Endothelial cell (in vitro differentiated cells): ENCODE results near the gene CPXM1. TPM values are rescaled to one million over a fixed set of nuclear protein-coding genes. Genes with fewer than 3 reads are reported as not detected.

Experiments
- DNase-seq: peaks from one replicate; pipeline ENCODE4 v3.0.0; 2021; ENCODE audit warnings: low spot score
- H3K27ac Mint-ChIP-seq: one replicate; pipeline ENCODE4 v1.8.0; 2021; ENCODE audit warnings: mixed read lengths, inconsistent platforms; ENCODE audit not compliant: unreplicated experiment
- H3K27me3 Mint-ChIP-seq: one replicate; pipeline ENCODE4 v1.8.0; 2021; ENCODE audit warnings: mild to moderate bottlenecking, moderate library complexity, mixed read lengths, inconsistent platforms; ENCODE audit not compliant: unreplicated experiment
- H3K36me3 Mint-ChIP-seq: one replicate; pipeline ENCODE4 v1.8.0; 2021; ENCODE audit warnings: mild to moderate bottlenecking, low read depth, mixed read lengths, inconsistent platforms; ENCODE audit not compliant: unreplicated experiment
- H3K4me1 Mint-ChIP-seq: one replicate; pipeline ENCODE4 v1.8.0; 2021; ENCODE audit warnings: mild to moderate bottlenecking, mixed read lengths, inconsistent platforms; ENCODE audit not compliant: unreplicated experiment
- H3K4me3 Mint-ChIP-seq: one replicate; pipeline ENCODE4 v1.8.0; 2021; ENCODE audit warnings: mild to moderate bottlenecking, mixed read lengths, inconsistent platforms; ENCODE audit not compliant: unreplicated experiment
- H3K9me3 Mint-ChIP-seq: one replicate; pipeline ENCODE4 v1.8.0; 2021; ENCODE audit warnings: mixed read lengths, inconsistent platforms; ENCODE audit not compliant: unreplicated experiment
- total RNA-seq: library from RNA; stranded (reverse); fragmentation: NEBNext Ultra II Directional; extraction: Animal tissue kit (Norgen Biotek cat#: 25700); gene quantifications from one replicate; pipeline ENCODE4 v1.2.1, GENCODE V29; 2021; ENCODE audit not compliant: unreplicated experiment
- TF ChIP-seq, protein P1 (sequence below): fragments of 200-600 bp; sonication (generic); IDR thresholded peaks from one replicate; pipeline ENCODE4 v1.5.0; 2021; ENCODE audit warnings: antibody characterized with exemption; ENCODE audit not compliant: unreplicated experiment

CPXM1 gene
- total RNA-seq, 1 donor from 2014 or later = 139 TPM

DNA sequence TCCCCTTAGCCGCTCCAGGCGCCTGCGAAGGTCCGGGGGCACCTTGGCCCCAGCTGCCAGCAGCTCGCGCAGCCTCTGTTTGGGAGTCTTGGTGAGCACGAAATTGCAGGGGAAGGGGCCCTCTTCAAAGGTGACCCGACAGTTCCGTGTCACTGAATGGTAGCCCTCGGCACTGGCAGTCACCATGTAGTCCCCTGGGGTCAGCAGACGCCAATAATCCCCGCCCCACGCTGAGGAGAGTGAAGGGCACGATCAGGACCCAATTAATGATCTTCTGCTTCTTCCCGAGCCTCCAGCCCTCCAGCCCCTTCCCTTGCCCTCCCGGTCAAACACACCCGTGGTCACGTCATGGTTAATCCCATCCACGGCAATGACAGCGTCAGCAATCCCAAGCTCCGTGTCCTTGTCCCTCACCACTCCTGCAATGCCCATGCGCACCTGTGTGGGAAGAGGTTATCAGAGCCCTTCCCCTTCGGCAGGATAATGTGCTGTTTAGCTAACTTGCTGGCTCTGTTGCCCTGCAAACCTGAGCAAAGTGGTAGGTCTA is 6.2 kb downstream of the CPXM1 start:
- H3K36me3 Mint-ChIP-seq = peaks cover 21% of the 10 kb centered on the region
- DNase-seq = no peak
- H3K4me1 Mint-ChIP-seq = peaks cover 6% of the 10 kb centered on the region
- peaks cover 6% of the 10 kb centered on the region for H3K27me3 Mint-ChIP-seq
- H3K27ac Mint-ChIP-seq = no peak overlapping the region
- no peaks in the 10 kb centered on the region for H3K9me3 Mint-ChIP-seq
- TF ChIP-seq, protein P1, sequence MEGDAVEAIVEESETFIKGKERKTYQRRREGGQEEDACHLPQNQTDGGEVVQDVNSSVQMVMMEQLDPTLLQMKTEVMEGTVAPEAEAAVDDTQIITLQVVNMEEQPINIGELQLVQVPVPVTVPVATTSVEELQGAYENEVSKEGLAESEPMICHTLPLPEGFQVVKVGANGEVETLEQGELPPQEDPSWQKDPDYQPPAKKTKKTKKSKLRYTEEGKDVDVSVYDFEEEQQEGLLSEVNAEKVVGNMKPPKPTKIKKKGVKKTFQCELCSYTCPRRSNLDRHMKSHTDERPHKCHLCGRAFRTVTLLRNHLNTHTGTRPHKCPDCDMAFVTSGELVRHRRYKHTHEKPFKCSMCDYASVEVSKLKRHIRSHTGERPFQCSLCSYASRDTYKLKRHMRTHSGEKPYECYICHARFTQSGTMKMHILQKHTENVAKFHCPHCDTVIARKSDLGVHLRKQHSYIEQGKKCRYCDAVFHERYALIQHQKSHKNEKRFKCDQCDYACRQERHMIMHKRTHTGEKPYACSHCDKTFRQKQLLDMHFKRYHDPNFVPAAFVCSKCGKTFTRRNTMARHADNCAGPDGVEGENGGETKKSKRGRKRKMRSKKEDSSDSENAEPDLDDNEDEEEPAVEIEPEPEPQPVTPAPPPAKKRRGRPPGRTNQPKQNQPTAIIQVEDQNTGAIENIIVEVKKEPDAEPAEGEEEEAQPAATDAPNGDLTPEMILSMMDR = no peak
- peak overlapping the region; percentile 51 for H3K4me3 Mint-ChIP-seq

DNA sequence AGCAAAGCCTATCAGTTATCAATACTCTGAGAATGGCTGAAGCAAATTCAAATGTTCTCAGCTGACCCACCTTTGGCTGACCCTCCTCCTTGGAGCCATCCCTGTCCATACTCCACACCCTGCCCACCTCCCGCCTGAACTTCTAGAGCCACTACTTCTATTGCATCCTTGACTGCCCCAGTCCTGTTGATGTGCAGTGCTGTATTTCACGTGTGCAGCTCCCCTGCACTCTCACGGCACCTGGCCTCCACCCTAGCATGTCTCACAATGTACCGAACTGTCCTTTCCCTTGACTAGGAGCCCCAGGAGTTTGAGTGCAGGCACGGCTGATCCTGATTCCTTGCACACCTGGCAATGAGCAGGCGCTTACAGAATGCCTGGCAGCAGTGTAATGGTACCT is 7.0 kb downstream of the CPXM1 start:
- no peaks in the 10 kb centered on the region for H3K9me3 Mint-ChIP-seq
- no peak overlapping the region for H3K27ac Mint-ChIP-seq
- H3K4me1 Mint-ChIP-seq = no peaks in the 10 kb centered on the region

DNA sequence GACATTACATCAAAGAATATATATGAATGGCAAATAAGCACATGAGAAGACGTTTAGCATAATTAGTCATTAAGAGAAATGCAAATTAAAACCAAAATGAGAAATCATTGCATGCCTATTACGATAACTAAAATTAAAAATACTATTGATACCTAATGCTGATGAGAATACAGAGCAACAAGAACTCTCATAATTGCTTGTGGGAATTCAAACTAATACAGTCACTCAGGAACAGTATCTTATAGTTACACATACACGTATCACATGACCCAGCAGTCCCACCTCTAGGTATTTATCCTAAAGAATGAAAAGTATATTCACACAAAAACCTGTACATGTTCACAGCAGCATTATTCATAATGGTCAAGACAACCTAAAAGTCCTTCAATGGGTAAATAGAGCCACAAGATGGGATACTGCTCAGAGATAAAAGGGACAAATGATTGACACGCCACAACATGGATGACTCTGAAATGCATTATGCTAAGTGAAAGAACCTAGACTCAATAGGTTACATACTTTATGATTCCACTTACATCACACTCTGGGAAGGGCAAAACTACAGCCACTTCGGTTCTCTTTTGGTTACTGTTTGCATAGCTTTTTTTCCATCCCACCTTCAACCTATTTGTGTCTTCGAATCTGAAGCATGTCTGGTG is 16.4 kb downstream of the CPXM1 start:
- H3K36me3 Mint-ChIP-seq = no peaks in the 10 kb centered on the region
- TF ChIP-seq, protein P1 = no peak
- no peaks in the 10 kb centered on the region for H3K9me3 Mint-ChIP-seq
- H3K27ac Mint-ChIP-seq = no peak overlapping the region
- no peaks in the 10 kb centered on the region for H3K4me1 Mint-ChIP-seq
- H3K27me3 Mint-ChIP-seq = no peaks in the 10 kb centered on the region
- H3K4me3 Mint-ChIP-seq = no peak overlapping the region
- DNase-seq = no peak

More for the DNA sequence above, 7.0 kb downstream of the CPXM1 start:
- Mint-ChIP-seq H3K36me3 (peaks cover 14% of the 10 kb centered on the region), H3K27me3 (peaks cover 5% of the 10 kb centered on the region), H3K4me3 (no peak overlapping the region)
- TF ChIP-seq, protein P1 = no peak
- no peak for DNase-seq

DNA sequence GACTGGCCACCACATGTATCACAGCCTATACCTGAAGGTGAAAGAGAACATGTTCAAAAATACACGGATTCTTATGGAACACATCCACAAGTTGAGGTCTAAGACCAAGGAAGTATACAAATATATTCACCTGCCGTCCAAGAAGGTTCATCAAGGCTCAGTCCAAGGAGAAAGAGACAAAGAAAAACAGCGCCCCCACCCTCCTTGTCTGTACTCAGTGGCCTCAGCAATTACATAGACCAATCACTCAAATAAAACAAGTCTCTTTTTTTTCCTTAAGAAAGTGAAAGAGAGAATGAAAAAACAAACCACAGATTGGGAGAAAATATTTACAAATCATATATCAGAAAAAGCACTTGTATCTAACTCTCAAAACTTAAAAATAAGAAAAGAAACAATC is 19.5 kb downstream of the CPXM1 start:
- Mint-ChIP-seq H3K27me3 (no peaks in the 10 kb centered on the region), H3K27ac (no peak overlapping the region), H3K36me3 (no peaks in the 10 kb centered on the region), H3K4me1 (no peaks in the 10 kb centered on the region), H3K9me3 (no peaks in the 10 kb centered on the region), H3K4me3 (no peak overlapping the region)
- TF ChIP-seq, protein P1 = no peak
- DNase-seq = no peak

DNA sequence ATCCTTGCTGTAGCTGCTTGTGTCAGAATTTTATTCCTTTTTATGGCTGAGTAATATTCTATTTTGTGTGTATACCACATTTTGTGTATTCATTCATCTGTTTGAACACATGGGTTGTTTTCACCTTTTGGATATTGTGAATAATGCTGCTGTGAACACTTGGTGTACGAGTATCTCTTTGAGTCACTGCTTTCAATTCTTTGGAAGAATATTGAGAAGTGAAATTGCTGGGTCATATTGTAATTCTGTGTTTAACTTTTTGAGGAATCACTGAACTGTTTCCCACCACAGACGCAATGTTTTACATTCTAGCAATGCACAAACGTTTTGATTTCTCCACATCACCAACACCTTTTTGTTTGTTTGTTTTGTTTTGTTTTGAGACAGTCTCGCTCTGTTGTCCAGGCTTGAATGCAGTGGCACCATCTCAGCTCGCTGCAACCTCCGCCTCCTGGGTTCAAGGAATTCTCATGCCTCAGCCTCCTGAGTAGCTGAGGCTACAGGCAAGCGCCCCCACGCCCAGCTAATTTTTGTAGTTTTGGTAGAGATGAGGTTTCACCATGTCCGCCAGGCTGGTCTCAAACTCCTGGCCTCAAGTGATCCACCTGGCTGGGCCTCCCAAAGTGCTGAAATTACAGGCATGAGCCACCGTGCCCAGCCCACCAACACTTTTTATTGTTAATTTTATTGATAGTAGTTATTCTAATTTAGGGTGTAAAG is 21.7 kb downstream of the CPXM1 start:
- no peaks in the 10 kb centered on the region for H3K9me3 Mint-ChIP-seq
- H3K36me3 Mint-ChIP-seq = no peaks in the 10 kb centered on the region
- no peak overlapping the region for H3K27ac Mint-ChIP-seq
- DNase-seq = no peak
- no peaks in the 10 kb centered on the region for H3K27me3 Mint-ChIP-seq
- H3K4me1 Mint-ChIP-seq = no peaks in the 10 kb centered on the region
- TF ChIP-seq, protein P1 = no peak
- H3K4me3 Mint-ChIP-seq = no peak overlapping the region
